Brain microvascular endothelial cell (primary cell): ENCODE data around the gene GRM4.

Experiments
- DNase-seq: peaks from one replicate; pipeline ENCODE4 v3.0.0-alpha.2; 2020
- H3K27ac ChIP-seq: fragments of 250-450 bp; sonication (Bioruptor Pico); 2 replicates; pipeline ENCODE4 v1.5.1; 2020; ENCODE audit warnings: mild to moderate bottlenecking, moderate library complexity
- H3K27me3 ChIP-seq: fragments of 250-450 bp; sonication (Bioruptor Pico); replicated peaks from 2 replicates; pipeline ENCODE4 v1.5.1; 2020; ENCODE audit warnings: mild to moderate bottlenecking
- H3K36me3 ChIP-seq: fragments of 250-450 bp; sonication (Bioruptor Pico); replicated peaks from 2 replicates; pipeline ENCODE4 v1.5.1; 2020; ENCODE audit warnings: mild to moderate bottlenecking
- H3K4me3 ChIP-seq: 2 replicates; pipeline ENCODE4 v1.5.1; 2011; ENCODE audit warnings: low read depth, mild to moderate bottlenecking, control low read depth, low read length, moderate library complexity
- CTCF ChIP-seq: IDR thresholded peaks from 2 replicates; pipeline ENCODE4 v1.5.1; 2011; ENCODE audit warnings: low read depth, mild to moderate bottlenecking, moderate library complexity, low read length, control low read depth, inconsistent platforms; ENCODE audit errors: missing control alignments
- in situ Hi-C: cut with HindIII; loops from 2 replicates; pipeline ENCODE4 v1.10.0; 2017; ENCODE audit warnings: low sequenced_read_pairs, low pct_ligation_motif_present

GRM4 gene

GRCh38 chr6:34063651-34064050 lies 82.2 kb downstream of the GRM4 start:
- in situ Hi-C loops = no loop called here

GRCh38 chr6:34062815-34063214 lies 83.1 kb downstream of the GRM4 start:
- Histone ChIP-seq H3K4me3 (no peak overlapping the region), H3K27ac (no peak overlapping the region), H3K36me3 (no peaks in the 10 kb centered on the region), H3K27me3 (peaks cover 28% of the 10 kb centered on the region)
- TF ChIP-seq CTCF = peak; percentile 54
- in situ Hi-C loops = no loop called here
- no peak for DNase-seq

More at GRCh38 chr6:34063651-34064050, 82.2 kb downstream of the GRM4 start:
- TF ChIP-seq CTCF = no peak
- no peak for DNase-seq
- Histone ChIP-seq H3K27ac (no peak overlapping the region), H3K4me3 (no peak overlapping the region), H3K36me3 (no peaks in the 10 kb centered on the region), H3K27me3 (peaks cover 29% of the 10 kb centered on the region)

GRCh38 chr6:34062156-34062555 lies 83.7 kb downstream of the GRM4 start:
- in situ Hi-C loops = no loop called here
- Histone ChIP-seq H3K4me3 (no peak overlapping the region), H3K27ac (no peak overlapping the region), H3K27me3 (peaks cover 24% of the 10 kb centered on the region), H3K36me3 (no peaks in the 10 kb centered on the region)
- no peak for DNase-seq
- TF ChIP-seq CTCF = no peak

- Histone ChIP-seq H3K4me3 (no peak overlapping the region), H3K27ac (no peak overlapping the region), H3K27me3 (peaks cover 20% of the 10 kb centered on the region), H3K36me3 (no peaks in the 10 kb centered on the region)
- DNase-seq = no peak
- in situ Hi-C loops = no loop called here
- no peak for TF ChIP-seq CTCF
Measured at GRCh38 chr6:34061348-34061747, 84.5 kb downstream of the GRM4 start.

GRCh38 chr6:34059914-34060313 lies 86.0 kb downstream of the GRM4 start:
- in situ Hi-C loops = no loop called here
- no peak overlapping the region for H3K4me3 ChIP-seq
- no peak overlapping the region for H3K27ac ChIP-seq

More at GRCh38 chr6:34059914-34060313, 86.0 kb downstream of the GRM4 start:
- no peaks in the 10 kb centered on the region for H3K36me3 ChIP-seq
- no peak for TF ChIP-seq CTCF
- no peak for DNase-seq
- peaks cover 9% of the 10 kb centered on the region for H3K27me3 ChIP-seq
